H9 (cell line): Measurements from ENCODE around the gene GFI1. TPM values are rescaled to one million over a fixed set of nuclear protein-coding genes. Genes with fewer than 3 reads are reported as not detected.
"Not testable (repeated sequence)": the region's sequence is repeated elsewhere in the genome, so short reads cannot be mapped to it uniquely, and the experiment has no call there.

Experiments
- DNase-seq: peaks from one replicate; pipeline ENCODE4 v3.0.0-alpha.2; 2017
- H2AFZ ChIP-seq: one replicate; pipeline ENCODE4 v1.6.1; 2013; ENCODE audit warnings: mild to moderate bottlenecking, low read length, control low read depth, moderate library complexity
- H2AK5ac ChIP-seq: 2 replicates; pipeline ENCODE4 v1.6.1; 2013; ENCODE audit warnings: low read length, control low read depth, mixed read lengths; ENCODE audit not compliant: insufficient read length
- H2BK120ac ChIP-seq: one replicate; pipeline ENCODE4 v1.6.1; 2013; ENCODE audit warnings: low read depth, mild to moderate bottlenecking, low read length, control low read depth, inconsistent platforms; ENCODE audit not compliant: poor library complexity, severe bottlenecking
- H2BK12ac ChIP-seq: 2 replicates; pipeline ENCODE4 v1.6.1; 2013; ENCODE audit warnings: low read length, control low read depth, mixed read lengths, low read depth; ENCODE audit not compliant: insufficient read length
- H2BK15ac ChIP-seq: 2 replicates; pipeline ENCODE4 v1.6.1; 2013; ENCODE audit warnings: low read depth, low read length, control low read depth
- H2BK20ac ChIP-seq: one replicate; pipeline ENCODE4 v1.6.1; 2013; ENCODE audit warnings: low read depth, mild to moderate bottlenecking, low read length, control low read depth, inconsistent platforms; ENCODE audit not compliant: poor library complexity, severe bottlenecking
- H2BK5ac ChIP-seq: 2 replicates; pipeline ENCODE4 v1.6.1; 2013; ENCODE audit warnings: low read length, control low read depth, mixed read lengths; ENCODE audit not compliant: insufficient read length
- H3K14ac ChIP-seq: 2 replicates; pipeline ENCODE4 v1.6.1; 2013; ENCODE audit warnings: low read length, control low read depth; ENCODE audit not compliant: insufficient read depth
- H3K18ac ChIP-seq: 2 replicates; pipeline ENCODE4 v1.6.1; 2013; ENCODE audit warnings: low read depth, mild to moderate bottlenecking, mixed read lengths, low read length, control low read depth; ENCODE audit not compliant: insufficient read length
- H3K23ac ChIP-seq: 2 replicates; pipeline ENCODE4 v1.6.1; 2013; ENCODE audit warnings: low read length, control low read depth, mixed read lengths, low read depth; ENCODE audit not compliant: insufficient read length
- H3K23me2 ChIP-seq: 2 replicates; pipeline ENCODE4 v1.6.1; 2013; ENCODE audit warnings: low read depth, mild to moderate bottlenecking, mixed read lengths, low read length, control low read depth; ENCODE audit not compliant: insufficient read length, poor library complexity, severe bottlenecking
- H3K27ac ChIP-seq: 2 replicates; pipeline ENCODE4 v1.5.1; 2013; ENCODE audit warnings: low read length, control low read depth, mixed read lengths, low read depth; ENCODE audit not compliant: insufficient read length
- H3K27me3 ChIP-seq: 2 replicates; pipeline ENCODE4 v1.6.1; 2013; ENCODE audit warnings: low read length, control low read depth, inconsistent platforms; ENCODE audit not compliant: insufficient read depth
- H3K4ac ChIP-seq: 2 replicates; pipeline ENCODE4 v1.6.1; 2013; ENCODE audit warnings: low read depth, mild to moderate bottlenecking, control low read depth, inconsistent platforms, low read length, moderate library complexity
- H3K4me1 ChIP-seq: 2 replicates; pipeline ENCODE4 v1.6.1; 2013; ENCODE audit warnings: low read length, control low read depth, inconsistent platforms; ENCODE audit not compliant: insufficient read depth
- H3K4me2 ChIP-seq: 2 replicates; pipeline ENCODE4 v1.6.1; 2013; ENCODE audit warnings: low read length, control low read depth, mixed read lengths; ENCODE audit not compliant: insufficient read length, insufficient read depth
- H3K56ac ChIP-seq: 2 replicates; pipeline ENCODE4 v1.6.1; 2013; ENCODE audit warnings: low read depth, mild to moderate bottlenecking, mixed read lengths, low read length, control low read depth; ENCODE audit not compliant: insufficient read length
- H3K79me1 ChIP-seq: 2 replicates; pipeline ENCODE4 v1.6.1; 2013; ENCODE audit warnings: low read depth, mild to moderate bottlenecking, moderate library complexity, low read length, control low read depth, inconsistent platforms; ENCODE audit not compliant: insufficient read depth, poor library complexity, severe bottlenecking
- H3K79me2 ChIP-seq: 2 replicates; pipeline ENCODE4 v1.6.1; 2013; ENCODE audit warnings: low read length, control low read depth, inconsistent platforms; ENCODE audit not compliant: insufficient read depth
- H3K9ac ChIP-seq: 2 replicates; pipeline ENCODE4 v1.6.1; 2013; ENCODE audit warnings: low read length, control low read depth, mixed read lengths; ENCODE audit not compliant: insufficient read length; ENCODE audit errors: extremely low read depth
- H3K9me3 ChIP-seq: one replicate; pipeline ENCODE4 v1.6.1; 2013; ENCODE audit warnings: low read depth, low read length, inconsistent platforms; ENCODE audit not compliant: control insufficient read depth
- H3T11ph ChIP-seq: one replicate; pipeline ENCODE4 v1.6.1; 2013; ENCODE audit warnings: mild to moderate bottlenecking, low read length, control low read depth, inconsistent platforms
- H4K20me1 ChIP-seq: one replicate; pipeline ENCODE4 v1.6.1; 2013; ENCODE audit not compliant: control insufficient read depth, insufficient read length, insufficient read depth
- H4K5ac ChIP-seq: 2 replicates; pipeline ENCODE4 v1.6.1; 2013; ENCODE audit warnings: low read depth, mild to moderate bottlenecking, mixed read lengths, low read length, control low read depth; ENCODE audit not compliant: insufficient read length
- H4K8ac ChIP-seq: replicated peaks from 2 replicates; pipeline ENCODE4 v1.6.1; 2013; ENCODE audit warnings: low read length, control low read depth, mixed read lengths, low read depth; ENCODE audit not compliant: insufficient read length
- H4K91ac ChIP-seq: 2 replicates; pipeline ENCODE4 v1.6.1; 2013; ENCODE audit warnings: low read depth, mild to moderate bottlenecking, moderate library complexity, mixed read lengths, low read length, control low read depth; ENCODE audit not compliant: insufficient read length
- H3K27ac Mint-ChIP-seq, 3 experiments: 2 replicates in 2 of 3; 3 replicates in 1 of 3; pipeline ENCODE4 v1.8.0; 2020 to 2021; ENCODE audit warnings: mixed read lengths in 3 of 3, mild to moderate bottlenecking in 1 of 3, moderate library complexity in 1 of 3
- H3K27me3 Mint-ChIP-seq: 2 replicates; pipeline ENCODE4 v1.8.0; 2021; ENCODE audit warnings: low read depth, mild to moderate bottlenecking, moderate library complexity, mixed read lengths
- H3K36me3 Mint-ChIP-seq, 3 experiments: 2 replicates in 2 of 3; 3 replicates in 1 of 3; pipeline ENCODE4 v1.8.0; 2020 to 2021; ENCODE audit warnings: low read depth in 3 of 3, mixed read lengths in 3 of 3; ENCODE audit not compliant: insufficient read depth in 1 of 3
- H3K4me1 Mint-ChIP-seq, 2 experiments: 2 replicates each; pipeline ENCODE4 v1.8.0; 2020; ENCODE audit warnings: mixed read lengths in 2 of 2
- H3K4me3 Mint-ChIP-seq, 2 experiments: 2 replicates in 1 of 2; 3 replicates in 1 of 2; pipeline ENCODE4 v1.8.0; 2020 to 2021; ENCODE audit warnings: mild to moderate bottlenecking in 2 of 2, mixed read lengths in 2 of 2, moderate library complexity in 1 of 2
- H3K9me3 Mint-ChIP-seq, 2 experiments: 2 replicates in 1 of 2; 3 replicates in 1 of 2; pipeline ENCODE4 v1.8.0; 2020; ENCODE audit warnings: mild to moderate bottlenecking in 2 of 2, mixed read lengths in 2 of 2, moderate library complexity in 1 of 2
- WGBS: extraction: QIAGEN DNeasy Blood & Tissue Kit; methylation state at CpG from one replicate; pipeline ENCODE4 v1.1.7; 2013; ENCODE audit warnings: missing lambda C conversion rate, low lambda C conversion rate, mixed read lengths; ENCODE audit not compliant: insufficient read length; ENCODE audit errors: extremely low coverage; 5-methylcytosine and 5-hydroxymethylcytosine counted together
- total RNA-seq: library from RNA; stranded (reverse); gene quantifications from 2 replicates; pipeline ENCODE4 v1.2.1, GENCODE V29; 2021

GFI1 gene
- total RNA-seq, 1 experiment from 2014 or later, result 0.11 TPM

DNA sequence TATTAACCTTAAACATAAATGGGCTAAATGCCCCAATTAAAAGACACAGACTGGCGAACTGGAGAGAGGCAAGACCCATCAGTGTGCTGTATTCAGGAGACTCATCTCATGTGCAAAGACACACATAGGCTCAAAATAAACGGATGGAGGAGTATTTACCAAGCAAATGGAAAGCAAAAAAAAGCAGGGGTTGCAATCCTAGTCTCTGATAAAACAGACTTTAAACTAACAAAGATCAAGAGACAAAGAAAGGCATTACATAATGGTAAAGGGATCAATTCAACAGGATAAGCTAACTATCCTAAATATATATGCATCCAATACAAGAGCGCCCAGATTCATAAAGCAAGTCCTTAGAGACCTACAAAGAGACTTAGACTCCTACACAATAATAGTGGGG lies 45.2 kb upstream of the GFI1 start:
- H2AFZ ChIP-seq, H3K4me2 ChIP-seq, H3K79me2 ChIP-seq, H3K23ac ChIP-seq, H4K8ac ChIP-seq, H3K23me2 ChIP-seq, H4K5ac ChIP-seq, H3K4me3 Mint-ChIP-seq, H3K14ac ChIP-seq, H3K4ac ChIP-seq, H3K4me1 Mint-ChIP-seq, H3T11ph ChIP-seq, H2BK20ac ChIP-seq, H3K9me3 ChIP-seq, H3K27me3 ChIP-seq, H3K9me3 Mint-ChIP-seq, H2BK15ac ChIP-seq, H2BK5ac ChIP-seq, H3K18ac ChIP-seq, H3K27me3 Mint-ChIP-seq, H2BK12ac ChIP-seq, H2BK120ac ChIP-seq, H3K79me1 ChIP-seq, H4K20me1 ChIP-seq, H3K4me1 ChIP-seq, H4K91ac ChIP-seq, DNase-seq, H3K9ac ChIP-seq, H3K27ac Mint-ChIP-seq, H2AK5ac ChIP-seq, H3K27ac ChIP-seq, H3K56ac ChIP-seq, H3K36me3 Mint-ChIP-seq: not testable (repeated sequence)
- no CpG with 5 or more reads among the region's 3 CpGs for WGBS
